ENCODE measurements around the gene DENND2C. TPM values are rescaled to one million over a fixed set of nuclear protein-coding genes. Genes with fewer than 3 reads are reported as not detected.

Gene DENND2C
- total and polyA plus RNA-seq, 12 donors: 1.3 to 5.2 (median 3.3) TPM

DNA sequence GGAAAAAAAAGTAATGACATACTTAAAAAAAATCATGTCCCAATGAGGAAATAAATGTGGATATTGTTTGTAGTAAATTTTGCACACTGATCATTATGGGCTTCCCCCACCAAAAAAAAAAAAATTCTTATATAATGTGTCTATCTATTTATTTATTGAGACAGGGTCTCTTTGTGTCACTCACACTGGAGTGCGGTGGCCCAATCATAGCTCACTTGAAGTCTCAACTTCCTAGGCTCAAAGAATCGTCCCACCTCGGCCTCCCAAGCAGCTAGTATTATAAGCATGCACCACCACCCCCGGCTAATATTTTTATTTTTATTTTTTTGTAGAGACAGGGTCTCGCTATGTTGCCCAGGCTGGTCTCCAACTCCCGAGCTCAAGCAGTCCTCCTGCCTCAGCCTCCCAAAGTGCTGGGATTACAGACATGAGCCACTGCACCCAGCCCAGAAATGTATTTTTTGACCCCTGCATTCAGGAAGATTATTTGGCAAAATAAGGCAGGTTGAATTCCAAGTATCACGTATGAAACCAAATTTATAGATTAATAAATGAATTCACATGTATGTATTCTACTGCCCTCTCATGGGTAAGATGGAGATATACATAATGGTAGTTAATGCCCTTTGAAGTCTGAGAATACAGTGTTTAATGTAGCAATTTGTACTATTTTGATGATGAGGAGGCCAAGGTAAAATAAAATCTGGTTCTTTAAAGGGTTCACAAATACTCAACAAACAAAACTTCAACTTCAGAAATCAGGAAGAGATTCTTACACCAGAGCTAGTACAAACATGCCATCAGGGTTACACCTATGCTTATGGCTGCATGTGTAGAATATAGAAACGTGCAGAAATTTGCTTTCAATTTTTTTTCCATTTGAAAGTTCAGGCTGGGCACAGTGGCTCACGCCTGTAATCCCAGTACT is 1.4 kb upstream of the DENND2C start:
- Histone ChIP-seq H3K4me3 (peak overlapping the region in 4 of 10 donors; percentile 72 to 83 (median 78)), H3K27me3 (peaks cover 0 to 4% (median 0%) of the 10 kb centered on the region in 7 donors), H3K9me3 (no peaks in the 10 kb centered on the region), H3K27ac (peak overlapping the region in 4 of 10 donors; percentile 74 to 85 (median 83)), H3K36me3 (no peaks in the 10 kb centered on the region), H3K4me1 (peaks cover 0 to 19% (median 9%) of the 10 kb centered on the region in 9 donors)
- intact Hi-C loops (cut with DNase I): loop anchor here in 5 of 10 donors (2.0 to 10.0 kb wide), 5 partner anchors 86 to 326 kb away; partner anchors contain the start of genes BCAS2 (in 3 of the 5) and CSDE1 (in 1 of the 5)
- DNase-seq: no peak
- TF ChIP-seq, protein P1, sequence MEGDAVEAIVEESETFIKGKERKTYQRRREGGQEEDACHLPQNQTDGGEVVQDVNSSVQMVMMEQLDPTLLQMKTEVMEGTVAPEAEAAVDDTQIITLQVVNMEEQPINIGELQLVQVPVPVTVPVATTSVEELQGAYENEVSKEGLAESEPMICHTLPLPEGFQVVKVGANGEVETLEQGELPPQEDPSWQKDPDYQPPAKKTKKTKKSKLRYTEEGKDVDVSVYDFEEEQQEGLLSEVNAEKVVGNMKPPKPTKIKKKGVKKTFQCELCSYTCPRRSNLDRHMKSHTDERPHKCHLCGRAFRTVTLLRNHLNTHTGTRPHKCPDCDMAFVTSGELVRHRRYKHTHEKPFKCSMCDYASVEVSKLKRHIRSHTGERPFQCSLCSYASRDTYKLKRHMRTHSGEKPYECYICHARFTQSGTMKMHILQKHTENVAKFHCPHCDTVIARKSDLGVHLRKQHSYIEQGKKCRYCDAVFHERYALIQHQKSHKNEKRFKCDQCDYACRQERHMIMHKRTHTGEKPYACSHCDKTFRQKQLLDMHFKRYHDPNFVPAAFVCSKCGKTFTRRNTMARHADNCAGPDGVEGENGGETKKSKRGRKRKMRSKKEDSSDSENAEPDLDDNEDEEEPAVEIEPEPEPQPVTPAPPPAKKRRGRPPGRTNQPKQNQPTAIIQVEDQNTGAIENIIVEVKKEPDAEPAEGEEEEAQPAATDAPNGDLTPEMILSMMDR (IDR thresholded peaks at IDR 0.05): peak in 7 of 9 donors; percentile 25 to 49 (median 33)
- WGBS, 2 donors: 66 to 67% methylated on average over 9 of the region's 9 CpGs
- no peak for ATAC-seq

DNA sequence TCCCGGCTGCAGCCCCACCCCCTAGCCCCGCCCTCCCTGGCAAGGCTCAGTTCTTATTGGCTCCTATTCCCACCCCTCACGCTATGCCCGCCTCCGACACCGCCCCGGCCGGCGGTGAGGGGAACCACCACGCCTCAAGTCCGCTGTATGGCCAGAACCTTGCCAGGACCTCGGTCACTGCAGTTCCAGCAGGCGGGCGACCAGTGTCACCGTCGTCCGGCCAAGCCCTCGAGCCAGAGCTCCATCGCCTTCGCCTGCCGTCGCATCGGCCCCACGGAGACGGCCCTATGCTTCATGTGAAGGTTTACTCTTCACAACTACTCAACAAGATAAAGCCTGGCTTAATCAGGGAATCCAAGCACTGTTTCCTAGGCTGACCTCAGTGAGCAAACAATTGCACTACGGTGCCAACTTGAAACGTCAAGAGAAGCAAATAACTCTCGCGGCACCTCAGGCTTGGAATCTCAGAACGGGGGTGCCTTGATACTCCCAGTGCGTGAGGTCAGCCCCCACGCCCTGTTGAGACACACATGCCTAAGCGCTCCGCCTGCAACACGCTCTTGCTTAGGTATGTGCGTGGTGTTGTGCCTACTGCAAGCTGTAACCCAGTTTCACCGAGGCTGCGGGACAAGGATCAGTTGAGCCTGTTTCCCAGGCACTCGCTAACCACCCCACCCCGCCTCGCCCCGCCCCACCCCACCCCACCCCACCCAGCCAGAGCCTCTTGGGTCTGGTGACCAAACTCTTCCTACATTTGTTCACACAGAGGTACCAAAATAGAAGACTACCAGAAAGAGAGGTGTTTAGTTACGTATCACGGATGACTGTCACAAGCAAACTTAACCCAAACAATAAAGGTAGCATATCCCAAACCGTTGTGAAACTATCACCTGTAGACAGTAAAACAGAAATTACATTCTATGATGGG is 498 bp upstream of the DENND2C start:
- 3 to 4% methylated on average over 44 to 45 of the region's 45 CpGs for WGBS, 2 donors
- intact Hi-C loops (cut with DNase I): loop anchor here in 5 of 10 donors (2.0 to 10.0 kb wide), 5 partner anchors 86 to 326 kb away; partner anchors contain the start of genes BCAS2 (in 3 of the 5) and CSDE1 (in 1 of the 5)
- TF ChIP-seq, protein P1 (IDR thresholded peaks at IDR 0.05): peak in 8 of 9 donors; percentile 7 to 38 (median 28)

DNA sequence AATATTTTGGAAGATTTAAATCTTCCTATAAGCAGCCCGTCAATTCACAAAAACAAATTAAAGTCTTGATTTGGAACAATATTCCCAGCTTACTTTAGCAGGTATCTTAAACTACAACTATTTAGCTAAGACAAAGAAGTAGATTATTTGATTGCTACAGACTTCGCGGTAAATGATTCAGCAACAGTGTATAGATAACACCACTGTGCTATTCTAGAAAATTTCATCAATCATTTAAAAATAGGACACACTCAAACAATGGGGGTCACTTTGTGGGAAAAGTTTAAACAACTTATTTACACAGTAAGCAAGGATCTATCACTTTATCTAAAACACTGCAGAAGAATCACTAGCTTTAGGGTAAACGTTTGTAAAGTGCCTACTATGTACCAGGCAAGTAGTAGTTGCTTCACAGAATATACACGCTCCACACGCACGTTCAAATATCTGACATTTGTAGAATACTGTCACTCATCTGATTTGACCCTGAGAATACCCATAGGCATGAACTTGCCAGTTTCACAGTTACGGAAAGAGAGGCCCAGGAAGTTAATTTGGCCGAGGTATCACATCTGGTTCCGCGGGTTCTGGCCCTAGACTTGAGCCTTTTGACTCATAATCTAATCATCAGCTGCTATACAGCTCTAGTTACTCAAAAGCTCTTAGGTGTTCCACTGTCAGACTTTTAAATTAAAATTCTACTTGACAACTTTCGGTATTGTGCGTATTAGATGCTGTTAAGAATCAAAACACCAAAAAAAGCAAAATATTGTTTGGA is 876 bp downstream of the DENND2C start:
- DNase-seq: no peak
- H3K4me1 ChIP-seq: peaks cover 0 to 19% (median 9%) of the 10 kb centered on the region in 9 donors
- ATAC-seq: peak in 1 of 8 donors; percentile 8
- peak overlapping the region in 9 of 10 donors; percentile 27 to 85 (median 75) for H3K27ac ChIP-seq
- TF ChIP-seq, protein P1 (IDR thresholded peaks at IDR 0.05): no peak
- no peaks in the 10 kb centered on the region for H3K36me3 ChIP-seq
- H3K4me3 ChIP-seq: peak overlapping the region; percentile 57 to 93 (median 83)
- peaks cover 0 to 4% (median 0%) of the 10 kb centered on the region in 7 donors for H3K27me3 ChIP-seq
- no peaks in the 10 kb centered on the region for H3K9me3 ChIP-seq
- 40 to 41% methylated on average over 13 of the region's 13 CpGs for WGBS, 2 donors
- intact Hi-C loops (cut with DNase I): loop anchor here in 1 of 10 donors (5.0 kb wide), 1 partner anchor 322 kb away; no protein-coding TSS in a partner anchor

More for the DNA sequence above, 498 bp upstream of the DENND2C start:
- DNase-seq: peak; percentile 96
- Histone ChIP-seq H3K27ac (peak overlapping the region in 9 of 10 donors; percentile 44 to 85 (median 79)), H3K4me3 (peak overlapping the region; percentile 57 to 93 (median 83)), H3K4me1 (peaks cover 0 to 19% (median 9%) of the 10 kb centered on the region in 9 donors), H3K36me3 (no peaks in the 10 kb centered on the region), H3K27me3 (peaks cover 0 to 4% (median 0%) of the 10 kb centered on the region in 7 donors), H3K9me3 (no peaks in the 10 kb centered on the region)
- peak; percentile 99 to 100 (median 100) for ATAC-seq

All from heart right ventricle (tissue), 16 donors.